Uterus (tissue), 4 donors: ENCODE data around the gene PSMA8. TPM values are rescaled to one million over a fixed set of nuclear protein-coding genes. Genes with fewer than 3 reads are reported as not detected.

Experiments used
- DNase-seq, 2 donors: peaks; one replicate each; pipeline ENCODE4 v3.0.0-alpha.2; 2019 to 2020
- H3K27ac ChIP-seq, 2 donors: fragments of 200-600 bp; sonication (generic); 1 replicate in 1 of 2; 2 replicates in 1 of 2; pipeline ENCODE4 v1.5.1; 2016 to 2018
- H3K27me3 ChIP-seq, 2 donors: fragments of 200-600 bp; sonication (generic); one replicate each; pipeline ENCODE4 v1.5.1; 2018 to 2019; ENCODE audit warnings: control low read depth in 1 of 2
- H3K36me3 ChIP-seq, 2 donors: fragments of 200-600 bp; sonication (generic); one replicate each; pipeline ENCODE4 v1.5.1; 2019; ENCODE audit warnings: control low read depth in 1 of 2
- H3K4me1 ChIP-seq, 2 donors: fragments of 200-600 bp; sonication (generic); one replicate each; pipeline ENCODE4 v1.5.1; 2018 to 2019; ENCODE audit warnings: control low read depth in 1 of 2
- H3K4me3 ChIP-seq, 2 donors: fragments of 200-600 bp; sonication (generic); 1 replicate in 1 of 2; 2 replicates in 1 of 2; pipeline ENCODE4 v1.5.1; 2018 to 2019; ENCODE audit warnings: mild to moderate bottlenecking in 1 of 2
- H3K9me3 ChIP-seq, 2 donors: fragments of 200-600 bp; sonication (generic); one replicate each; pipeline ENCODE4 v1.5.1; 2019; ENCODE audit warnings: control low read depth in 1 of 2
- POLR2A ChIP-seq, 2 donors: fragments of 450-650 bp; IDR thresholded peaks; one replicate each; pipeline ENCODE4 v1.6.1; 2016; ENCODE audit warnings: antibody characterized with exemption in 2 of 2, mild to moderate bottlenecking in 1 of 2, moderate library complexity in 1 of 2
- intact Hi-C: fragments of 100-400 bp; cut with DNase I; formaldehyde crosslinking; loops from one replicate; pipeline ENCODE4 v1.15.1; 2023; ENCODE audit warnings: low total_unique reads
- total RNA-seq, 4 donors: library from RNA; depleted of rRNA in 3 of 4; stranded (reverse); fragments of >200 nt in 3 of 4; gene quantifications; one replicate each; pipeline versions ENCODE4 v1.1.0 to v1.2.4, GENCODE V29; 2014 to 2023
- TF ChIP-seq, protein P1 (sequence below), 4 experiments: fragments of 200-600 bp in 2 of 4; fragments of 450-650 bp in 2 of 4; sonication (generic) in 2 of 4; IDR thresholded peaks; one replicate each; pipeline ENCODE4 v1.5.1; 2016 to 2019; ENCODE audit warnings: antibody characterized with exemption in 4 of 4, mild to moderate bottlenecking in 2 of 4, moderate library complexity in 1 of 4
- donor health status: DM: yes; HTN: yes; CAD: no.

The PSMA8 gene
- total RNA-seq, 4 donors from 2014 or later: not detected

DNA sequence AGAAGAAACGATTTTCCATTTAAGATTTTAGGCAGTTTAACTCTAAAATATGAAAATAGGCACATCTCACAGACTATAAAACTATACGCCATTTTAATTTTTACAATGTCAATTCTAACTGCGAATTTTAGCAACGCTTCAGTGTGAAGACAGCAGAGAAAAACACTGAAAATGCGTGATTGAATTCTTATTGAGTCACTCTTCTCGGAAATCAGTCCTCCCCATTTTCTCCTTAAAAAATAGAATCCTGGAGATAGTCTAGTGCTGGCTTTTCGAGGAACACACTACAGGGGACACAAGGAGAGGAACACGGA is 92.2 kb downstream of the PSMA8 start:
- H3K36me3 ChIP-seq: no peaks in the 10 kb centered on the region
- no peak for DNase-seq
- H3K27ac ChIP-seq: peak overlapping the region; percentile 44 to 58
- no peaks in the 10 kb centered on the region for H3K27me3 ChIP-seq
- H3K4me3 ChIP-seq: peak overlapping the region; percentile 57 to 84
- H3K9me3 ChIP-seq: no peaks in the 10 kb centered on the region
- peaks cover 0 to 7% of the 10 kb centered on the region in 2 donors for H3K4me1 ChIP-seq
- intact Hi-C loops: no loop called here
- TF ChIP-seq POLR2A (IDR thresholded peaks at IDR 0.05): no peak
- TF ChIP-seq, protein P1, sequence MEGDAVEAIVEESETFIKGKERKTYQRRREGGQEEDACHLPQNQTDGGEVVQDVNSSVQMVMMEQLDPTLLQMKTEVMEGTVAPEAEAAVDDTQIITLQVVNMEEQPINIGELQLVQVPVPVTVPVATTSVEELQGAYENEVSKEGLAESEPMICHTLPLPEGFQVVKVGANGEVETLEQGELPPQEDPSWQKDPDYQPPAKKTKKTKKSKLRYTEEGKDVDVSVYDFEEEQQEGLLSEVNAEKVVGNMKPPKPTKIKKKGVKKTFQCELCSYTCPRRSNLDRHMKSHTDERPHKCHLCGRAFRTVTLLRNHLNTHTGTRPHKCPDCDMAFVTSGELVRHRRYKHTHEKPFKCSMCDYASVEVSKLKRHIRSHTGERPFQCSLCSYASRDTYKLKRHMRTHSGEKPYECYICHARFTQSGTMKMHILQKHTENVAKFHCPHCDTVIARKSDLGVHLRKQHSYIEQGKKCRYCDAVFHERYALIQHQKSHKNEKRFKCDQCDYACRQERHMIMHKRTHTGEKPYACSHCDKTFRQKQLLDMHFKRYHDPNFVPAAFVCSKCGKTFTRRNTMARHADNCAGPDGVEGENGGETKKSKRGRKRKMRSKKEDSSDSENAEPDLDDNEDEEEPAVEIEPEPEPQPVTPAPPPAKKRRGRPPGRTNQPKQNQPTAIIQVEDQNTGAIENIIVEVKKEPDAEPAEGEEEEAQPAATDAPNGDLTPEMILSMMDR (IDR thresholded peaks at IDR 0.05): no peak

DNA sequence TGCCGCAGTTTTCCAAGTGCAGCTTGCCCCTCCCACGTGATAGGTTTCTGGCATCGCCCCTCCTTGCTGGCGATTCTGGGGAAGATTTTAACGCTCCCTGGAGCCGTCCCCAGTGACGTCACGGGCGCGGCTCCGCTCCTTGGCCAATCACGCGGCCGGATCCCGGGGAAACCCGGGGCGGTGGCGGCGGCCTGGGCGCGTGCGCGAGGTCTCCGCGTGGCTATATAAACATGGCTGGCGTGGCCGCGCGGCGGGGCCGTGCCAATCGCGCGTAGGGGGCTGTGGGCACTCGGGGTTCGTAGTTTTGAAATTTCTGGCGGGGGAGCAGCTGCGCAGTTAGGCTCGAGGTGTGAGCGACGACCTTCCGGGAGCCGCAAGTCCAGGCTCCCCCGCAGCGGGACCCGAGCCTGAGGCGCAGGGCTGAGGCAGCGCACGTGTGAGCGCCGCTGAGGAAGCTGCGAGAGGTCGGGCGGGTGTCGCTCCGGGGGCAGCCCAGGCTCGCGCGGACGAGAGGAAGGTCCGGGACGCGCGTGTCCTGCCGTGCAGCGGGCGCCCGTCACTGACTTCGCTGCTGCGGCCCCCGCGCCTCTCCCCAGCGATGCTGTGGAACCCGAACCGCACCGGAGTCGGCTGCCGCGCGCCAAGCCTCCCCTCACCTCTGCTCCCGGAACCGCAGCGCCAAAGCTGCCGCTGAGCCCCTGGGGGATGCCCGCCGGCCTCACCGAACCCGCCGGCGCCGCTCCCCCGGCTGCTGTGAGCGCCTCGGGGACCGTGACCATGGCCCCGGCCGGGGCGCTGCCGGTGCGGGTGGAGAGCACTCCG is 92.8 kb downstream of the PSMA8 start, which contains the start of gene TAF4B:
Gene TAF4B (plus strand): TSS at position 217 of the 822 bp plus-strand sequence. CDS start 489 bp downstream, at position 706.
- intact Hi-C loops: no loop called here
- Histone ChIP-seq H3K4me1 (peaks cover 0 to 7% of the 10 kb centered on the region in 2 donors), H3K36me3 (no peaks in the 10 kb centered on the region), H3K27me3 (no peaks in the 10 kb centered on the region), H3K4me3 (peak within 1 kb of the TSS; percentile 57 to 84), H3K27ac (peak within 1 kb of the TSS; percentile 58 to 73), H3K9me3 (no peaks in the 10 kb centered on the region)
- DNase-seq: peak; percentile 92 to 95
- TF ChIP-seq, protein P1 (IDR thresholded peaks at IDR 0.05): no peak
- TF ChIP-seq POLR2A (IDR thresholded peaks at IDR 0.05): peak; percentile 59 to 72

DNA sequence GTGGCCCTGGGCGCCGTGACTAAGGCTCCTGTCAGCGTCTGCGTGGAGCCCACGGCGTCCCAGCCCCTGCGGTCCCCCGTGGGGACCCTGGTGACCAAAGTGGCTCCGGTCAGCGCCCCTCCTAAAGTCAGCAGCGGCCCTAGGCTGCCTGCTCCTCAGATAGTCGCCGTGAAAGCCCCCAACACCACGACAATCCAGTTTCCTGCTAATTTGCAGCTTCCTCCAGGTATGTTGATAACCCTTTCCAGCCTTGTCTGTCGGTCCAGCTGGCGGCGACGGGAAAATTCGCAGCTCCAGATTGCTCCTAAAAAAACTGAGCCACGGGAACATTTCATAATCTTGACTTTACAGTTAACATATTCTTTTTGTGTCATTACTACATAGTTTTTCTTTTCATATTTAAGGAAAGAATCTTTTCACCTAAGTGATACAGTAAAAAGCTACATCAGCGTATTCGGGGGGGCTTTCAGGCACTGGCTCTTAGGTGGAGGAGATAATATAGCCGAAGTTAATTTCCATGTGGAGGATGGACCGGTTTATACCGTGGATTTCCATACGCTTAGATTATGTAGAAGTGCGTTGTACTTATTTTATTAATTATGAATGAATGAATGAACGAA is 93.5 kb downstream of the PSMA8 start:
- intact Hi-C loops: no loop called here
- H3K36me3 ChIP-seq: no peaks in the 10 kb centered on the region
- peak overlapping the region; percentile 57 to 84 for H3K4me3 ChIP-seq
- TF ChIP-seq POLR2A (IDR thresholded peaks at IDR 0.05): no peak
- TF ChIP-seq, protein P1 (IDR thresholded peaks at IDR 0.05): no peak
- H3K27ac ChIP-seq: peak overlapping the region; percentile 58 to 73
- peaks cover 0 to 7% of the 10 kb centered on the region in 2 donors for H3K4me1 ChIP-seq
- no peaks in the 10 kb centered on the region for H3K27me3 ChIP-seq
- no peaks in the 10 kb centered on the region for H3K9me3 ChIP-seq
- peak in 1 of 2 donors; percentile 16 for DNase-seq

DNA sequence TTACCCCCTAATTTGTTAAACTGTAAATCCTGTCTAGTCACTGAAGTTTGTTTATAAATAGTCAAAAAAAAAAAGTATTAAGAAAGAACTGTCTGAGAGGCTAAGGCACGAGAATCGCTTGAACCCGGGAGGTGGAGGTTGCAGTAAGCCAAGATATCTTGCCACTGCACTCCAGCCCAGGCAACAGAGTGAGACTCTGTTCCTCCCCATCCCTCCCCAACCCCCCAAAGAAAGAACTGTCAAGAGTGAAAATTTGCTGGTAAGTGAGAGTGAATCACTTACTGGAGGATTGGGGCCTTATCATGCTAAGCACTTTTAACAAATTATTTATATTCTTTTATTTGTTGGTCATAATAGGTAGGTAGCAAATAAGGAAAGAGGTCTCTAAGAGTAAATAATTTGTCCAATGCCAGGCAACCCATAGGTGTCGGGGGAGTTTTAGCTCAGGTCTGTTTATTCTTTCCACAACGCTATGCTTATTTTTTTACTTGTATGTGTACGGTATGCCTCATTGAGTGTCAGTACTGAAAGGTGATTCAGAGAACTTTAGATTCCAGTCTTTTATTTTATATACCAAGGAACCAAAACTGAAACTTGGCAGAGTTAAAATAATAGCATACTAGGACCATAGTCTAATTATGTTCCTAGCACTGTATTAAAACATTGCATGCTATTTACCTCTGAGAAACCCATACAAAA is 95.0 kb downstream of the PSMA8 start:
- Histone ChIP-seq H3K4me3 (no peak overlapping the region), H3K36me3 (no peaks in the 10 kb centered on the region), H3K9me3 (no peaks in the 10 kb centered on the region), H3K27ac (no peak overlapping the region), H3K27me3 (no peaks in the 10 kb centered on the region), H3K4me1 (peaks cover 0 to 7% of the 10 kb centered on the region in 2 donors)
- intact Hi-C loops: no loop called here
- TF ChIP-seq, protein P1 (IDR thresholded peaks at IDR 0.05): no peak
- no peak for TF ChIP-seq POLR2A (IDR thresholded peaks at IDR 0.05)
- DNase-seq: no peak
